PC-3 (cell line): ENCODE results near the gene AGAP3.

Experiments
- EZH2phosphoT487 ChIP-seq: fragments of 300-600 bp; sonication (generic); IDR thresholded peaks from 2 replicates; pipeline ENCODE4 v1.6.1; 2018; ENCODE audit warnings: mild to moderate bottlenecking, antibody characterized with exemption, low read length, borderline replicate concordance
- TF ChIP-seq, protein P1 (sequence below): fragments of 300-600 bp; sonication (generic); conservative IDR thresholded peaks from 2 replicates; pipeline ENCODE4 v1.5.1; 2017; ENCODE audit warnings: antibody characterized with exemption, low read depth, mild to moderate bottlenecking, low read length

DNA sequence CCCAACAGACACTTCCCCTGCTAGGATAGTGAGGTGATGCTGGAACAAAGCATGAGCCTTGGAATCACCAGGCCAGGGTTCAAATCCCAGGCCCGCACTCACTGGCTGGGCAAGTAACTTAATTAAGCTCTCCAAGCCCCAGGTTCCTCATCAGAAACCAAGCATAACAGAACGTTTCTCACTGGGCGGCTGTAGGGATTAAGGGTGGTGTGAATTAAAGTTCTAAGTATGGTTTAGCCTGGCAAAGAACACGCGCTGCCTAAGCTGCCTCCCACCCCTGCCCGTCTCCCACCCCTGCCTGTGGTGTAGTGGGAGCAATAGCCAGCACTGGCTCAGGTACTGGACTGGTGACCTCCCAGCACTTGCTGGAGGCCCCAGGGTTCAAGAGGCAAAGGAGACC lies 21.3 kb upstream of the AGAP3 start:
- TF ChIP-seq, protein P1, sequence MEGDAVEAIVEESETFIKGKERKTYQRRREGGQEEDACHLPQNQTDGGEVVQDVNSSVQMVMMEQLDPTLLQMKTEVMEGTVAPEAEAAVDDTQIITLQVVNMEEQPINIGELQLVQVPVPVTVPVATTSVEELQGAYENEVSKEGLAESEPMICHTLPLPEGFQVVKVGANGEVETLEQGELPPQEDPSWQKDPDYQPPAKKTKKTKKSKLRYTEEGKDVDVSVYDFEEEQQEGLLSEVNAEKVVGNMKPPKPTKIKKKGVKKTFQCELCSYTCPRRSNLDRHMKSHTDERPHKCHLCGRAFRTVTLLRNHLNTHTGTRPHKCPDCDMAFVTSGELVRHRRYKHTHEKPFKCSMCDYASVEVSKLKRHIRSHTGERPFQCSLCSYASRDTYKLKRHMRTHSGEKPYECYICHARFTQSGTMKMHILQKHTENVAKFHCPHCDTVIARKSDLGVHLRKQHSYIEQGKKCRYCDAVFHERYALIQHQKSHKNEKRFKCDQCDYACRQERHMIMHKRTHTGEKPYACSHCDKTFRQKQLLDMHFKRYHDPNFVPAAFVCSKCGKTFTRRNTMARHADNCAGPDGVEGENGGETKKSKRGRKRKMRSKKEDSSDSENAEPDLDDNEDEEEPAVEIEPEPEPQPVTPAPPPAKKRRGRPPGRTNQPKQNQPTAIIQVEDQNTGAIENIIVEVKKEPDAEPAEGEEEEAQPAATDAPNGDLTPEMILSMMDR: no peak
- TF ChIP-seq EZH2phosphoT487: no peak
